GM23338 (cell line): ENCODE results near the gene SHISA7. TPM values are rescaled to one million over a fixed set of nuclear protein-coding genes. Genes with fewer than 3 reads are reported as not detected.

ENCODE experiments used
- ATAC-seq: fragments of 200-7000 bp; cut with Tn5 transposase; 3 replicates; pipeline ENCODE4 v1.9.1; 2020
- DNase-seq: peaks from one replicate; pipeline ENCODE4 v3.0.0-alpha.2; 2015; ENCODE audit warnings: low spot score
- H2AFZ ChIP-seq: fragments of 200-600 bp; sonication (generic); 2 replicates; pipeline ENCODE4 v1.8.0; 2016; ENCODE audit warnings: antibody characterized with exemption, mild to moderate bottlenecking, moderate library complexity
- H3F3A ChIP-seq: fragments of 200-600 bp; sonication (generic); replicated peaks from 2 replicates; pipeline ENCODE4 v1.8.0; 2017; ENCODE audit warnings: antibody characterized with exemption, mixed run types, low read depth
- H3K27ac ChIP-seq: fragments of 200-600 bp; sonication (generic); 2 replicates; pipeline ENCODE4 v1.6.1; 2016; ENCODE audit warnings: low read depth
- H3K27me3 ChIP-seq: fragments of 200-600 bp; sonication (generic); 2 replicates; pipeline ENCODE4 v1.8.0; 2016; ENCODE audit warnings: mild to moderate bottlenecking, mixed run types, moderate library complexity; ENCODE audit not compliant: insufficient read depth
- H3K36me3 ChIP-seq: fragments of 200-600 bp; sonication (generic); 2 replicates; pipeline ENCODE4 v1.8.0; 2016; ENCODE audit warnings: mild to moderate bottlenecking; ENCODE audit not compliant: insufficient read depth
- H3K4me1 ChIP-seq: fragments of 200-600 bp; sonication (generic); 2 replicates; pipeline ENCODE4 v1.8.0; 2016; ENCODE audit warnings: mild to moderate bottlenecking, moderate library complexity; ENCODE audit not compliant: insufficient read depth
- H3K4me2 ChIP-seq: fragments of 200-600 bp; sonication (generic); 2 replicates; pipeline ENCODE4 v1.7.1; 2017; ENCODE audit warnings: mixed run types
- H3K4me3 ChIP-seq: fragments of 200-600 bp; sonication (generic); 2 replicates; pipeline ENCODE4 v1.6.1; 2016; ENCODE audit warnings: mixed run types
- H3K79me2 ChIP-seq: fragments of 200-600 bp; sonication (generic); replicated peaks from 2 replicates; pipeline ENCODE4 v1.8.0; 2017; ENCODE audit warnings: mild to moderate bottlenecking; ENCODE audit not compliant: insufficient read depth
- H3K9me2 ChIP-seq: fragments of 200-600 bp; sonication (generic); 2 replicates; pipeline ENCODE4 v1.8.0; 2017; ENCODE audit not compliant: insufficient read depth
- H4K20me1 ChIP-seq: fragments of 200-600 bp; sonication (generic); replicated peaks from 2 replicates; pipeline ENCODE4 v1.8.0; 2017; ENCODE audit warnings: mild to moderate bottlenecking; ENCODE audit not compliant: insufficient read depth
- H3K27ac Mint-ChIP-seq: 2 replicates; pipeline ENCODE4 v1.8.0; 2020; ENCODE audit warnings: inconsistent platforms, mild to moderate bottlenecking, moderate library complexity, mixed read lengths
- H3K27me3 Mint-ChIP-seq: 3 replicates; pipeline ENCODE4 v1.8.0; 2022; ENCODE audit warnings: low read depth, mild to moderate bottlenecking, moderate library complexity, mixed read lengths, inconsistent platforms; ENCODE audit not compliant: insufficient read depth, poor library complexity
- H3K36me3 Mint-ChIP-seq: 3 replicates; pipeline ENCODE4 v1.8.0; 2021; ENCODE audit warnings: low read depth, mild to moderate bottlenecking, inconsistent platforms, moderate library complexity, mixed read lengths
- H3K4me1 Mint-ChIP-seq: 3 replicates; pipeline ENCODE4 v1.8.0; 2020; ENCODE audit warnings: mild to moderate bottlenecking, inconsistent platforms, mixed read lengths
- H3K4me3 Mint-ChIP-seq: 3 replicates; pipeline ENCODE4 v1.8.0; 2021; ENCODE audit warnings: moderate library complexity, mild to moderate bottlenecking, inconsistent platforms, mixed read lengths
- H3K9me3 Mint-ChIP-seq: 3 replicates; pipeline ENCODE4 v1.8.0; 2020; ENCODE audit warnings: moderate library complexity, mild to moderate bottlenecking, inconsistent platforms, mixed read lengths
- CREB1 ChIP-seq: fragments of 250-450 bp; sonication (Bioruptor Pico); IDR thresholded peaks from 2 replicates; pipeline ENCODE4 v1.5.0; 2020; ENCODE audit warnings: low read depth, mild to moderate bottlenecking, moderate library complexity
- EZH2 ChIP-seq: fragments of 200-600 bp; sonication (generic); IDR thresholded peaks from one replicate; pipeline ENCODE4 v1.8.0; 2017; ENCODE audit warnings: antibody characterized with exemption, mild to moderate bottlenecking, low read depth; ENCODE audit not compliant: unreplicated experiment
- EZH2phosphoT487 ChIP-seq: fragments of 200-600 bp; sonication (generic); IDR thresholded peaks from one replicate; pipeline ENCODE4 v1.8.1; 2018; ENCODE audit warnings: antibody characterized with exemption; ENCODE audit not compliant: unreplicated experiment
- JUNB ChIP-seq: IDR thresholded peaks from one replicate; pipeline ENCODE4 v1.6.1; 2016; ENCODE audit warnings: antibody characterized with exemption; ENCODE audit not compliant: unreplicated experiment
- NANOG ChIP-seq: IDR thresholded peaks from 2 replicates; pipeline ENCODE4 v1.6.1; 2016; ENCODE audit warnings: antibody characterized with exemption, borderline replicate concordance
- POLR2AphosphoS5 ChIP-seq: IDR thresholded peaks from 2 replicates; pipeline ENCODE4 v1.6.1; 2016; ENCODE audit warnings: antibody characterized with exemption, low read depth
- STAT1 ChIP-seq: IDR thresholded peaks from one replicate; pipeline ENCODE4 v1.6.1; 2016; ENCODE audit warnings: antibody characterized with exemption; ENCODE audit not compliant: unreplicated experiment
- ZNF114 ChIP-seq: fragments of 250-450 bp; sonication (Bioruptor Pico); IDR thresholded peaks from 2 replicates; pipeline ENCODE4 v1.5.0; 2020; ENCODE audit warnings: mild to moderate bottlenecking, moderate library complexity
- ZNF331 ChIP-seq: fragments of 250-450 bp; sonication (Bioruptor Pico); IDR thresholded peaks from 2 replicates; pipeline ENCODE4 v1.5.0; 2020; ENCODE audit warnings: low read depth, mild to moderate bottlenecking, moderate library complexity
- polyA plus RNA-seq: library from polyadenylated mRNA; unstranded; fragments of >200 nt; fragmentation: Nextera tagmentation; extraction: Ambion mirVana; gene quantifications from 2 replicates; pipeline ENCODE4 v1.2.1, GENCODE V29; 2016
- total RNA-seq: library from RNA; depleted of rRNA; stranded (reverse); fragments of >200 nt; shearing (Covaris generic); gene quantifications from 2 replicates; pipeline ENCODE4 v1.2.3, GENCODE V29; 2014
- TF ChIP-seq, protein P1 (sequence below): IDR thresholded peaks from one replicate; pipeline ENCODE4 v1.6.1; 2018; ENCODE audit warnings: antibody characterized with exemption; ENCODE audit not compliant: unreplicated experiment
- TF ChIP-seq, protein P2 (sequence below): IDR thresholded peaks from 2 replicates; pipeline ENCODE4 v1.6.1; 2016; ENCODE audit warnings: antibody characterized with exemption
- TF ChIP-seq, protein P3 (sequence below): fragments of 250-450 bp; sonication (Bioruptor Pico); IDR thresholded peaks from 2 replicates; pipeline ENCODE4 v1.5.0; 2020; ENCODE audit warnings: mild to moderate bottlenecking, moderate library complexity
- TF ChIP-seq, protein P4 (sequence below), 2 experiments: fragments of 200-600 bp in 1 of 2; sonication (generic) in 1 of 2; conservative IDR thresholded peaks; 2 replicates each; pipeline versions ENCODE4 v1.5.1 to v1.6.1; 2016 to 2017; ENCODE audit warnings: antibody characterized with exemption in 2 of 2, low read depth in 2 of 2, mild to moderate bottlenecking in 2 of 2, moderate library complexity in 1 of 2

SHISA7 gene
- total and polyA plus RNA-seq, 2 experiments from 2014 or later: 0.32 to 1.4 TPM

DNA sequence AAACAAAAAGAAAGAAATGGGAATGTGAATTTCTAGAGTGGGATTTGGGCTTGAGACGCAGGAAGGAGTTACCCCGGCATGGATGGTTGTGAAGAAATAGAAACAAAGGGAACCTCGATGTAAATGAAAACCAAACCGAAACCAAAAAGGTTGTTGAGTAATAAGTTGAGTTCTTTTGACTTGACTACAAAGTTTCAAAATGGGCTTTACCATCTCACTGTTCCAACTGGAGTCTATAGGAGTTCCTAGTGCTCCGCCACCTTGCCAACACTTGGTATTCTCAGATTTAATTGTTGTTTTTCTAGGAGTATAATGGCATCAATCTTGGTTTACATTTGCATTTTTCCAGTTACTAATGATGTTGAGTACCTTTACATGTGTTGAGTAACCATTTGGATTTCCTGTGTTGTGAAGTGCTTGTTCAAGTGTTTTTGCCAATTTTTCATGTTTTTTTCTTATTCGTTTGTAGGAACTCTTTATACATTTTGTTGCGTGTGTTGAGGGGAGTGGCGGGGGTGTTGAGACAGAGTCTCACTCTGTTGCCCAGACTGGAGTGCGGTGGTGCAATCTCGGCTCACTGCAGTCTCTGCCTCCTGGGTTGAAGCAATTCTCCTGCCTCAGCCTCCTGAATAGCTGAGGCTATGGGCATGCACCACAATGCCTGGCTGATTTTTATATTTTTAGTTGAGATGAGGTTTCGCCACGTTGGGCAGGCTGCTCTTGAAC lies 44.7 kb downstream of the SHISA7 start:
- Histone ChIP-seq H3K9me2 (no peaks in the 10 kb centered on the region), H3F3A (peaks cover 39% of the 10 kb centered on the region), H2AFZ (no peak overlapping the region), H3K27ac (no peak overlapping the region), H3K4me1 (peaks cover 8% of the 10 kb centered on the region), H4K20me1 (peaks cover 22% of the 10 kb centered on the region), H3K4me2 (no peak overlapping the region), H3K4me3 (no peak overlapping the region), H3K36me3 (peaks cover 21% of the 10 kb centered on the region), H3K27me3 (no peaks in the 10 kb centered on the region), H3K79me2 (peaks cover 4% of the 10 kb centered on the region)
- Mint-ChIP-seq H3K4me3 (no peak overlapping the region), H3K27me3 (peaks cover 6% of the 10 kb centered on the region), H3K4me1 (peaks cover 15% of the 10 kb centered on the region), H3K27ac (no peak overlapping the region), H3K9me3 (no peaks in the 10 kb centered on the region), H3K36me3 (peaks cover 28% of the 10 kb centered on the region)
- DNase-seq (no peak), ATAC-seq (no peak; the same call in 2 of the 3 replicates)
- TF ChIP-seq STAT1 (no peak), JUNB (no peak), EZH2 (no peak), ZNF114 (CRISPR knock-in tag) (no peak), POLR2AphosphoS5 (no peak), EZH2phosphoT487 (no peak), ZNF331 (CRISPR knock-in tag) (no peak), CREB1 (CRISPR knock-in tag) (no peak), NANOG (no peak)
- TF ChIP-seq, protein P1, sequence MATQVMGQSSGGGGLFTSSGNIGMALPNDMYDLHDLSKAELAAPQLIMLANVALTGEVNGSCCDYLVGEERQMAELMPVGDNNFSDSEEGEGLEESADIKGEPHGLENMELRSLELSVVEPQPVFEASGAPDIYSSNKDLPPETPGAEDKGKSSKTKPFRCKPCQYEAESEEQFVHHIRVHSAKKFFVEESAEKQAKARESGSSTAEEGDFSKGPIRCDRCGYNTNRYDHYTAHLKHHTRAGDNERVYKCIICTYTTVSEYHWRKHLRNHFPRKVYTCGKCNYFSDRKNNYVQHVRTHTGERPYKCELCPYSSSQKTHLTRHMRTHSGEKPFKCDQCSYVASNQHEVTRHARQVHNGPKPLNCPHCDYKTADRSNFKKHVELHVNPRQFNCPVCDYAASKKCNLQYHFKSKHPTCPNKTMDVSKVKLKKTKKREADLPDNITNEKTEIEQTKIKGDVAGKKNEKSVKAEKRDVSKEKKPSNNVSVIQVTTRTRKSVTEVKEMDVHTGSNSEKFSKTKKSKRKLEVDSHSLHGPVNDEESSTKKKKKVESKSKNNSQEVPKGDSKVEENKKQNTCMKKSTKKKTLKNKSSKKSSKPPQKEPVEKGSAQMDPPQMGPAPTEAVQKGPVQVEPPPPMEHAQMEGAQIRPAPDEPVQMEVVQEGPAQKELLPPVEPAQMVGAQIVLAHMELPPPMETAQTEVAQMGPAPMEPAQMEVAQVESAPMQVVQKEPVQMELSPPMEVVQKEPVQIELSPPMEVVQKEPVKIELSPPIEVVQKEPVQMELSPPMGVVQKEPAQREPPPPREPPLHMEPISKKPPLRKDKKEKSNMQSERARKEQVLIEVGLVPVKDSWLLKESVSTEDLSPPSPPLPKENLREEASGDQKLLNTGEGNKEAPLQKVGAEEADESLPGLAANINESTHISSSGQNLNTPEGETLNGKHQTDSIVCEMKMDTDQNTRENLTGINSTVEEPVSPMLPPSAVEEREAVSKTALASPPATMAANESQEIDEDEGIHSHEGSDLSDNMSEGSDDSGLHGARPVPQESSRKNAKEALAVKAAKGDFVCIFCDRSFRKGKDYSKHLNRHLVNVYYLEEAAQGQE: no peak
- TF ChIP-seq, protein P2, sequence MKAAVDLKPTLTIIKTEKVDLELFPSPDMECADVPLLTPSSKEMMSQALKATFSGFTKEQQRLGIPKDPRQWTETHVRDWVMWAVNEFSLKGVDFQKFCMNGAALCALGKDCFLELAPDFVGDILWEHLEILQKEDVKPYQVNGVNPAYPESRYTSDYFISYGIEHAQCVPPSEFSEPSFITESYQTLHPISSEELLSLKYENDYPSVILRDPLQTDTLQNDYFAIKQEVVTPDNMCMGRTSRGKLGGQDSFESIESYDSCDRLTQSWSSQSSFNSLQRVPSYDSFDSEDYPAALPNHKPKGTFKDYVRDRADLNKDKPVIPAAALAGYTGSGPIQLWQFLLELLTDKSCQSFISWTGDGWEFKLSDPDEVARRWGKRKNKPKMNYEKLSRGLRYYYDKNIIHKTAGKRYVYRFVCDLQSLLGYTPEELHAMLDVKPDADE: no peak
- TF ChIP-seq, protein P3, sequence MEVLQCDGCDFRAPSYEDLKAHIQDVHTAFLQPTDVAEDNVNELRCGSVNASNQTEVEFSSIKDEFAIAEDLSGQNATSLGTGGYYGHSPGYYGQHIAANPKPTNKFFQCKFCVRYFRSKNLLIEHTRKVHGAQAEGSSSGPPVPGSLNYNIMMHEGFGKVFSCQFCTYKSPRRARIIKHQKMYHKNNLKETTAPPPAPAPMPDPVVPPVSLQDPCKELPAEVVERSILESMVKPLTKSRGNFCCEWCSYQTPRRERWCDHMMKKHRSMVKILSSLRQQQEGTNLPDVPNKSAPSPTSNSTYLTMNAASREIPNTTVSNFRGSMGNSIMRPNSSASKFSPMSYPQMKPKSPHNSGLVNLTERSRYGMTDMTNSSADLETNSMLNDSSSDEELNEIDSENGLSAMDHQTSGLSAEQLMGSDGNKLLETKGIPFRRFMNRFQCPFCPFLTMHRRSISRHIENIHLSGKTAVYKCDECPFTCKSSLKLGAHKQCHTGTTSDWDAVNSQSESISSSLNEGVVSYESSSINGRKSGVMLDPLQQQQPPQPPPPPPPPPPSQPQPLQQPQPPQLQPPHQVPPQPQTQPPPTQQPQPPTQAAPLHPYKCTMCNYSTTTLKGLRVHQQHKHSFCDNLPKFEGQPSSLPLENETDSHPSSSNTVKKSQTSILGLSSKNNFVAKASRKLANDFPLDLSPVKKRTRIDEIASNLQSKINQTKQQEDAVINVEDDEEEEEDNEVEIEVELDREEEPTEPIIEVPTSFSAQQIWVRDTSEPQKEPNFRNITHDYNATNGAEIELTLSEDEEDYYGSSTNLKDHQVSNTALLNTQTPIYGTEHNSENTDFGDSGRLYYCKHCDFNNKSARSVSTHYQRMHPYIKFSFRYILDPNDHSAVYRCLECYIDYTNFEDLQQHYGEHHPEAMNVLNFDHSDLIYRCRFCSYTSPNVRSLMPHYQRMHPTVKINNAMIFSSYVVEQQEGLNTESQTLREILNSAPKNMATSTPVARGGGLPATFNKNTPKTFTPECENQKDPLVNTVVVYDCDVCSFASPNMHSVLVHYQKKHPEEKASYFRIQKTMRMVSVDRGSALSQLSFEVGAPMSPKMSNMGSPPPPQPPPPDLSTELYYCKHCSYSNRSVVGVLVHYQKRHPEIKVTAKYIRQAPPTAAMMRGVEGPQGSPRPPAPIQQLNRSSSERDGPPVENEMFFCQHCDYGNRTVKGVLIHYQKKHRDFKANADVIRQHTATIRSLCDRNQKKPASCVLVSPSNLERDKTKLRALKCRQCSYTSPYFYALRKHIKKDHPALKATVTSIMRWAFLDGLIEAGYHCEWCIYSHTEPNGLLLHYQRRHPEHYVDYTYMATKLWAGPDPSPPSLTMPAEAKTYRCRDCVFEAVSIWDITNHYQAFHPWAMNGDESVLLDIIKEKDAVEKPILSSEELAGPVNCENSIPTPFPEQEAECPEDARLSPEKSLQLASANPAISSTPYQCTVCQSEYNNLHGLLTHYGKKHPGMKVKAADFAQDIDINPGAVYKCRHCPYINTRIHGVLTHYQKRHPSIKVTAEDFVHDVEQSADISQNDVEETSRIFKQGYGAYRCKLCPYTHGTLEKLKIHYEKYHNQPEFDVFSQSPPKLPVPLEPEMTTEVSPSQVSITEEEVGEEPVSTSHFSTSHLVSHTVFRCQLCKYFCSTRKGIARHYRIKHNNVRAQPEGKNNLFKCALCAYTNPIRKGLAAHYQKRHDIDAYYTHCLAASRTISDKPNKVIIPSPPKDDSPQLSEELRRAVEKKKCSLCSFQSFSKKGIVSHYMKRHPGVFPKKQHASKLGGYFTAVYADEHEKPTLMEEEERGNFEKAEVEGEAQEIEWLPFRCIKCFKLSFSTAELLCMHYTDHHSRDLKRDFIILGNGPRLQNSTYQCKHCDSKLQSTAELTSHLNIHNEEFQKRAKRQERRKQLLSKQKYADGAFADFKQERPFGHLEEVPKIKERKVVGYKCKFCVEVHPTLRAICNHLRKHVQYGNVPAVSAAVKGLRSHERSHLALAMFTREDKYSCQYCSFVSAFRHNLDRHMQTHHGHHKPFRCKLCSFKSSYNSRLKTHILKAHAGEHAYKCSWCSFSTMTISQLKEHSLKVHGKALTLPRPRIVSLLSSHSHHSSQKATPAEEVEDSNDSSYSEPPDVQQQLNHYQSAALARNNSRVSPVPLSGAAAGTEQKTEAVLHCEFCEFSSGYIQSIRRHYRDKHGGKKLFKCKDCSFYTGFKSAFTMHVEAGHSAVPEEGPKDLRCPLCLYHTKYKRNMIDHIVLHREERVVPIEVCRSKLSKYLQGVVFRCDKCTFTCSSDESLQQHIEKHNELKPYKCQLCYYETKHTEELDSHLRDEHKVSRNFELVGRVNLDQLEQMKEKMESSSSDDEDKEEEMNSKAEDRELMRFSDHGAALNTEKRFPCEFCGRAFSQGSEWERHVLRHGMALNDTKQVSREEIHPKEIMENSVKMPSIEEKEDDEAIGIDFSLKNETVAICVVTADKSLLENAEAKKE (CRISPR knock-in tag): no peak
- TF ChIP-seq, protein P4, sequence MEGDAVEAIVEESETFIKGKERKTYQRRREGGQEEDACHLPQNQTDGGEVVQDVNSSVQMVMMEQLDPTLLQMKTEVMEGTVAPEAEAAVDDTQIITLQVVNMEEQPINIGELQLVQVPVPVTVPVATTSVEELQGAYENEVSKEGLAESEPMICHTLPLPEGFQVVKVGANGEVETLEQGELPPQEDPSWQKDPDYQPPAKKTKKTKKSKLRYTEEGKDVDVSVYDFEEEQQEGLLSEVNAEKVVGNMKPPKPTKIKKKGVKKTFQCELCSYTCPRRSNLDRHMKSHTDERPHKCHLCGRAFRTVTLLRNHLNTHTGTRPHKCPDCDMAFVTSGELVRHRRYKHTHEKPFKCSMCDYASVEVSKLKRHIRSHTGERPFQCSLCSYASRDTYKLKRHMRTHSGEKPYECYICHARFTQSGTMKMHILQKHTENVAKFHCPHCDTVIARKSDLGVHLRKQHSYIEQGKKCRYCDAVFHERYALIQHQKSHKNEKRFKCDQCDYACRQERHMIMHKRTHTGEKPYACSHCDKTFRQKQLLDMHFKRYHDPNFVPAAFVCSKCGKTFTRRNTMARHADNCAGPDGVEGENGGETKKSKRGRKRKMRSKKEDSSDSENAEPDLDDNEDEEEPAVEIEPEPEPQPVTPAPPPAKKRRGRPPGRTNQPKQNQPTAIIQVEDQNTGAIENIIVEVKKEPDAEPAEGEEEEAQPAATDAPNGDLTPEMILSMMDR (conservative IDR thresholded peaks at IDR 0.05; ENCODE audit: low read depth in 2 of 2): no peak
